D721Med (cell line): Measurements from ENCODE around the gene SPOCK3.
A peak's percentile ranks its signal among the peaks of the same experiment; 100 is the strongest.

Experiments
- DNase-seq: peaks from one replicate; pipeline ENCODE4 v3.0.0; 2011; ENCODE audit warnings: low spot score; ENCODE audit not compliant: insufficient read length
- FAIRE-seq: peaks from 2 replicates; lab custom pipeline; 2011; peaks lifted over from hg19 to GRCh38; lab: Jason Lieb, UNC
- TF ChIP-seq, protein P1 (sequence below): IDR thresholded peaks from 2 replicates; pipeline ENCODE4 v1.5.1; 2012; ENCODE audit warnings: mild to moderate bottlenecking, control low read depth; ENCODE audit not compliant: insufficient read depth; ENCODE audit errors: missing control alignments

The SPOCK3 gene

DNA sequence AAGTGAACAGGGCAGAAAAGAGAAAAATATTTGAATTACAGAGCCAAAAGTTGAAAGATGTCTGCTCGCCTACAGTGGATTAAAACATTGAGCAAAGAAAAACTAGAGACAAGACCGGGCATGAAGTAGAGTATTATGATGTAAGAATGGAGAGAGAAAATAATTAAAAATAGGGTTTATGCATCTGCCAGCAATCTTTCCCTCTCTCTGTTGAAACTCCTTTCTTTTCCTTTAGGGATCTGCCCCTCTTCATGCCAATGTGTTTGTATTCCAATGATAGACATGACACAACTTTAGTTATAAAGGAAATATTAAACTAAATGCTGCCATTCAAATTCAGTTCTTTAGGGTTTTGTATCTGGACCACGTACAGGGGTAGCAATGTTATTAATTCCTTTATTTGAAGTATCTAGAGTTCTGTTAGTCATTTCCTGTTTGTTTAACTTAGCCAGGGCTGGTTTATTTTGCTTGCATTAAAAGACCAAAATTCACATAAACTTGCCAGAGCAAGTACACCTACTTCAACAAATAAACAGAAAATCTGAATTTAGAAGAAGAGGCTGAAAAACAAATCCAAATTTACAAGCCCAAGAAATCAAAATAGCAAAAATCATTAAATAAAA lies 202.6 kb downstream of the SPOCK3 start:
- FAIRE-seq (no peak), DNase-seq (no peak)
- TF ChIP-seq, protein P1, sequence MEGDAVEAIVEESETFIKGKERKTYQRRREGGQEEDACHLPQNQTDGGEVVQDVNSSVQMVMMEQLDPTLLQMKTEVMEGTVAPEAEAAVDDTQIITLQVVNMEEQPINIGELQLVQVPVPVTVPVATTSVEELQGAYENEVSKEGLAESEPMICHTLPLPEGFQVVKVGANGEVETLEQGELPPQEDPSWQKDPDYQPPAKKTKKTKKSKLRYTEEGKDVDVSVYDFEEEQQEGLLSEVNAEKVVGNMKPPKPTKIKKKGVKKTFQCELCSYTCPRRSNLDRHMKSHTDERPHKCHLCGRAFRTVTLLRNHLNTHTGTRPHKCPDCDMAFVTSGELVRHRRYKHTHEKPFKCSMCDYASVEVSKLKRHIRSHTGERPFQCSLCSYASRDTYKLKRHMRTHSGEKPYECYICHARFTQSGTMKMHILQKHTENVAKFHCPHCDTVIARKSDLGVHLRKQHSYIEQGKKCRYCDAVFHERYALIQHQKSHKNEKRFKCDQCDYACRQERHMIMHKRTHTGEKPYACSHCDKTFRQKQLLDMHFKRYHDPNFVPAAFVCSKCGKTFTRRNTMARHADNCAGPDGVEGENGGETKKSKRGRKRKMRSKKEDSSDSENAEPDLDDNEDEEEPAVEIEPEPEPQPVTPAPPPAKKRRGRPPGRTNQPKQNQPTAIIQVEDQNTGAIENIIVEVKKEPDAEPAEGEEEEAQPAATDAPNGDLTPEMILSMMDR = no peak

DNA sequence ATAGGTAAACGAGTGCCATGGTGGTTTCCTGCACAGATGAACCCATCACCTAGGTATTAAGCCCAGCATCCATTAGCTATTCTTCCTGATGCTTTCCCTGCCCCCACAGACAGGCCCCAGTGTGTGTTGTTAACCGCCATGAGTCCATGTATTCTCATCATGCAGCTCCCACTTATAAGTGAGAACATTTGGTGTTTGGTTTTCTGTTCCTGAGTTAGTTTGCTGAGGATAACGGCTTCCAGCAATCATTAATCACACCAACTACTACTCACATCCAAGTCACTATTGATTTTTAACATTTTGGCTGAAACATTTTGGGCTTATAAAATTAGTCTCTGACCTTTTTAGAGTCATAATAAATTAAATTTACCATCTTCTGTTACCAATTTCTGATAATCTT lies 205.3 kb downstream of the SPOCK3 start:
- TF ChIP-seq, protein P1 = no peak
- FAIRE-seq = no peak
- DNase-seq = no peak

DNA sequence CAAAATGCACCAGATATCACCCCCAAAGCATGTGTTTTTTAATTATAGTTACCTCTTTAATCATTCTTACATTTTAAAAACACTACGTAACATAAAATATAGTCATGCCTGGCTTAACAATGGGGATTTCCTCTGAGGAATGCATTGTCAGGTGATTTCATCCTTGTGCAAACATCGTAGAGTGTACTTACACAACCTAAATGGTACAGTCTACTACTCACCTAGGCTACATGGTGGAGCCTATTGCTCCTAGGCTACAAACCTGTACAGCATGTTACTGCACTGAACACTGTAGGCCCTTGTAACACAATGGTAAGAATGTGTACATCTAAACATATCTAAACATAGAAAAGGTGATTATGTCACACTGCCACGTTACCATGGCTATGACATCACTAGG lies 208.6 kb downstream of the SPOCK3 start:
- FAIRE-seq (no peak), DNase-seq (no peak)
- TF ChIP-seq, protein P1 = no peak

DNA sequence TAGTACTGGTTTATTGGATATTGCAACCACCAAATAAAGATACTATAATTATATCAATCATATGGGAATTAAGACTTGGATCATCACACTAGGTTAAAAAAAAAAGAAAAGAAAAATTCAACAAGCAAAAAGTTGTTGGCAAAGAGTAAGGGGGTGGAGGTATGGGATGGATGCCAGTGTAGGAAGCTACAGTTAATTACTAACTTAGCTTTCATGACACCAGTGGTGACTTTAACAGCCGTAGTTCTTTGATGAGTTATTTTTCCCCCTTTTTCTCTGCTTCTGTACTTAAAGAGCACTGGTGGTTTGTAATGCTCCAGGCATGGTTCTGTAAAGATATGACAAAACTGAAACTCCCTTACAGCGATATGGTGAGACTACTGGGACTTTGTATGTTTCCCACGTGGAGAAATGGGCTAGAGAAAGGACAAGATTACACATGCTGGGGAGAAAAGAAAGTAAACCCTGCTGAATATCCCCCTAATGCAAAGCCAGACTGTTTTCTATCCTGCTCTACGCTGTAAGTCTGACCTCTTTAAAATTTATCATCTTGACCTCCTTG lies 210.8 kb downstream of the SPOCK3 start:
- no peak for DNase-seq
- FAIRE-seq = no peak
- TF ChIP-seq, protein P1 = no peak

DNA sequence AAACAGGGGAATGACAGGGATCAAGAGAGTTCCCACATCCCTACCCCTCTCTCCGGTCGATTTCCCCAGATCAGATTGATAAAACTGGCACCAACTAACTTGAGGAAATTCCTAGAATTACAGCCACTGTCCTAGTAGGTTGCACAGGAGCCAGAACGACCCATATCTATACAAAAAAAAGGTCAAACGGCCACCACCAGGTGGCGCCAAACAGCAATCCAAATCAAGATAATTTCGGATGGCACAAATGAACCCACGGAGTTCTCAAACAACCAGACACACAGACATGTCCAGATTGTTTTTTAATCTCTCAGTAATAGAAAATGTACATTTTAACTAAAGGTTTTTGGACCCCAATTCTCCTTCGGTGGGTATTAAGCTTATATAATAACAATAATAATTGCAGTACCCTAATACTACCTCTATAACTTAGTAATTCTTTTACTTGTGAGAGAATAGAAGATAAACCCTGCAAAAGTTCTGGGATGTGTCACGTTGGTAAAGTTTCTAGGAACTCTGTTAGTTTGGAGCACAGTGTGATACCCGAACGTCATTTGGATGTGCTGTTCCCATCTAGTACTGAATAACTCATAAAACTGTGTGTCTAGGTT lies 212.6 kb downstream of the SPOCK3 start:
- DNase-seq = no peak
- TF ChIP-seq, protein P1 = peak; percentile 67
- FAIRE-seq = peak; percentile 55

DNA sequence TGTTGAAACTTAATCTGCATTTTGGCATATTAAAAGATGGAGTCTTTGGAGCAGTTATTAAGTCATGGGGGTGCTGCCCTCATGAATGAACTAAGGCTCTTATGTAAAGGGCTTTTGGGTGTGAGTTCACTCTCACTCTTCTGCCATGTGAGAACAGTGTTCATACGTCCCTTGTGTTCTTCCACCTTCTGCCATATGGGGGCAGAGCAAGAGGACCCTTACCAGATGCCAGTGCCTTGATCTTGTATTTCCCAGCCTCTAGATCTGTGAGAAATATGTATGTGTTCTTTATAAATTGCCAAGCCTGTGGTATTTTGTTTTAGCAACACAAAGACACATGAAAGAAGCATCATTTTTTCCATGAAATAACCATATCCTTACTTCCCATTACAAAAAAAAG lies 213.9 kb downstream of the SPOCK3 start:
- FAIRE-seq = peak; percentile 53
- DNase-seq = no peak
- TF ChIP-seq, protein P1 = peak; percentile 17

DNA sequence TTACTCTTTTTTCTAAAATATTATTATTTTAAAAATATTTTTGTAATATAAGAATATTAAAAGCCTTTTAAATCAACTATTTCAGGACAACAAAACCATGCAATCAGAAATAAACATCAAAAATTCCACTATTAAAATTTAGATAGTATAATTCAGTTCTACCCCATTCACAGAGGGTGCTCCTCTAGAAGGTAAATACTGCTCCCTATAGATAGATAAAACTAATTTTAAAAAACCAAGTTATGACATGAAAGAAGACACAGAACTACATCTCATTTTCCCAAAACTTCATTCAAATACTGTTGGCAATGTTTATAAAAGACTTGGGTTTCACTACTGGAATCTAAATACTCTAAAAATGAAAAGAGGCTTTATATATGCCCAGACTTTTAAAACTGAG lies 219.3 kb downstream of the SPOCK3 start:
- TF ChIP-seq, protein P1 = no peak
- DNase-seq (no peak), FAIRE-seq (no peak)
